Measurements from ENCODE around the gene ZNF790. TPM values are rescaled to one million over a fixed set of nuclear protein-coding genes. Genes with fewer than 3 reads are reported as not detected.

ZNF790 gene
- total RNA-seq, 1 experiment from 2014 or later, result 0.27 TPM

DNA sequence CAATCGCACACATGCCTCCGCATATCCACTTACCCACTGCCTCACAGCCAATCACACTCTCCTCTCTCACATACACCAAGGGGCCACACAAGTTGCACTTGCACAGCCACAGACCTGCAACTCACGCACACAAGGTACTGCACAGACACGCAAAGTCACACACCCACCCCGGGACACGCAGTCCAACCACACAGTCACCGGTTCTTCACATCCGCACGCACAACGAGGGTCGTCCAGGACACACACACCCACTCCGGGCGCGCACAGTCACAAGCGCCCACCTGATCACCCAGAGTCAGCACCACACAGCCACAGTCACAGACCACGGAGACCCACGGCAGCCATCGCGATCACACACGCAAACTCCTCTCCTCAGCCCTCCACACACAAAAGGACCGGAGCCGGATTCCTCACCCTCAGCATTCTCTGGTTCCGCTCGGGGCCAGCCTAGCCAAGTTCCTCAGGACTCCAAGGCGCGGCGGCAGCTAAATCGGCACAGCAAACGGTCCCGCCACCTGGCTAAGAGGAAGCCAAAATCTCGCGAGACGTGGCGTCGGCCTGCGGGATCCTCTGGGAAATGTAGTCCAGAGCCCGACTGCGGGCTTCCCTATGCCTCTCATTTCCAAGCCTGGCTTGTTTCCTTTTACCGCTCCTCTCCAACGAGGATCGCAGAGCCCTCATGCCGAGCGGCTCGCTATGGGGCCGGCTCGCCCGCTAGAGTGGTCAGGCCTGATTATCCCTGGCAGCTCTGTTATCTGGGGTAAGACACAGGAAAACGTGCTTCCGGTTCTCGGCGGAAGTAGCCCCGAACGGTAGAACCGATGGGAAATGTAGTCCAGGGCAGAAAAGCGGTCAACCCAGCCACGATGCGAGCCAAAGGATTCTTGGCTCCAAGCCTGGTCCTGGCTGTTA, 65.6 kb downstream of the ZNF790 start, which contains the start of gene ZNF850:
Gene ZNF850 (minus strand): TSS at position 497 of the 912 bp plus-strand sequence. CDS start 10,201 bp downstream, outside the sequence.
- DNase-seq (ENCODE audit: low spot score), result peak; percentile 93

DNA sequence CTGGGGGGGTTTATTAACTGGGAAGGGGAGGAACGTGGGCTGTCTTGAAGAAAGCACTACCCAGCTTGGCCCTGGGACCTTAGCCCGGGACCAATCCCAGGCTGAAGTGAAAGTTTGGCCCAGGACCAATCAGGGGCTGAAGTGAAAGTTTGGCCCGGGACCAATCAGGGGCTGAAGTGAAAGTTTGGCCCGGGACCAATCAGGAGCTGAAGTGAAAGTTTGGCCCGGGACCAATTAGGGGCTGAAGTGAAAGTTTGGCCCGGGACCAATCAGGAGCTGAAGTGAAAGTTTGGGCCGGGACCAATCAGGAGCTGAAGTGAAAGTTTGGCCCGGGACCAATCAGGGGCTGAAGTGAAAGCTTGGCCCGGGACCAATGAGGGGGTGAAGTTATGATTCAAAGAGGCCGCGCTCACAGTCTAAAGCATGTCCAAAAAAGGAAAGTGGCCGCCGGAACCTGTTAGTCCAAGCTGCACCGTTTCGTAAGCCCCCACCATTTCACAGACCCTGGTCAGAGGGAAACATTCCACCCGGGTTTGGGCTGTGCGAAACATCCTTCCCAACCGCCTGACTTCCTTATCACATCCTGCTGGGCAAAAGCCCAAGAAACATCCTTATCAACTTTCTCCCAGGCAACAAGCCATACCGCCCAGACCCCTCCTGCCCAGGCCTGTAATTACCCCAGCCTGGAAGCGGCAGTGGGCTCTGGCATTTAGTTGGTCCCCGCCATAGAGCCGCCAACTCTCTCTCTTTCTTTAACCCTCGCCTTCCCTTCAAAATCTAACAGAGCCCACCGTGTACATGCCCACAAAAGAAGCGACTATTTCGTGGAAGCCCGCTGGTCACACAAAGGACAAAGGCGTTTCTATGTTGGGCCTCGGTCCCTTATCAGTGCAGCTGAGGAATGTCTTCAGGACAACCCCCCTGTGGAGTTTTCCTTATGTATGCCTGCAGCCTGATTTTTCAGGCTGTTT, 66.6 kb downstream of the ZNF790 start:
- DNase-seq (ENCODE audit: low spot score), result peak; percentile 79

Other genes starting within 250 kb of the ZNF790 start
- gene ZNF382, start 233.1 kb downstream of the ZNF790 start, total RNA-seq (2014; rRNA removed; shearing (Covaris generic)), result 0.06 and 0.21 TPM in 2 replicates
- 6.7 and 10.1 TPM in 2 replicates for gene ZNF461, start 171.6 kb downstream of the ZNF790 start, total RNA-seq (2014; rRNA removed; shearing (Covaris generic))
- 5.5 and 8.1 TPM in 2 replicates for gene ZNF567, start 150.8 kb downstream of the ZNF790 start, total RNA-seq (2014; rRNA removed; shearing (Covaris generic))
- 6.3 and 7.0 TPM in 2 replicates for gene ZNF850, start 65.6 kb downstream of the ZNF790 start, total RNA-seq (2014; rRNA removed; shearing (Covaris generic))
- 0.08 and 0.64 TPM in 2 replicates for gene ZNF345, start 12.5 kb upstream of the ZNF790 start, total RNA-seq (2014; rRNA removed; shearing (Covaris generic))
- gene ZNF829, start 77.9 kb upstream of the ZNF790 start, total RNA-seq (2014; rRNA removed; shearing (Covaris generic)), result 0.91 TPM in 1 of 2 replicates, not detected in the other
- gene ZNF568, start 77.9 kb upstream of the ZNF790 start, total RNA-seq (2014; rRNA removed; shearing (Covaris generic)), result 3.0 and 4.6 TPM in 2 replicates
- 0.90 and 1.8 TPM in 2 replicates for gene ZNF420, start 240.0 kb upstream of the ZNF790 start, total RNA-seq (2014; rRNA removed; shearing (Covaris generic))